Loucy (cell line): ENCODE results near the gene CUL3.

Experiments
- H2AFZ ChIP-seq: fragments of 200-600 bp; sonication (generic); 2 replicates; pipeline ENCODE4 v1.6.0; 2016; ENCODE audit warnings: antibody characterized with exemption, mild to moderate bottlenecking, low read length, moderate library complexity
- H3F3A ChIP-seq: fragments of 200-600 bp; 2 replicates; pipeline ENCODE4 v1.6.0; 2016; ENCODE audit warnings: antibody characterized with exemption, low read depth, mild to moderate bottlenecking
- H3K27me3 ChIP-seq: fragments of 200-600 bp; sonication (generic); 2 replicates; pipeline ENCODE4 v1.6.1; 2014; ENCODE audit warnings: low read length, mild to moderate bottlenecking; ENCODE audit not compliant: insufficient read depth, poor library complexity, severe bottlenecking
- H3K36me3 ChIP-seq: fragments of 200-600 bp; sonication (generic); 2 replicates; pipeline ENCODE4 v1.6.1; 2016; ENCODE audit warnings: low read length; ENCODE audit not compliant: insufficient read depth
- H3K4me1 ChIP-seq: fragments of 200-600 bp; sonication (generic); 2 replicates; pipeline ENCODE4 v1.5.1; 2014; ENCODE audit warnings: low read length, mild to moderate bottlenecking; ENCODE audit not compliant: insufficient read depth, poor library complexity, severe bottlenecking
- H3K4me2 ChIP-seq: fragments of 200-600 bp; sonication (generic); 2 replicates; pipeline ENCODE4 v1.6.0; 2014; ENCODE audit warnings: antibody characterized with exemption, low read length, low read depth, mild to moderate bottlenecking; ENCODE audit not compliant: poor library complexity, severe bottlenecking
- H3K4me3 ChIP-seq: fragments of 200-600 bp; sonication (generic); 2 replicates; pipeline ENCODE4 v1.5.1; 2014; ENCODE audit warnings: low read length, mild to moderate bottlenecking, mixed read lengths; ENCODE audit not compliant: poor library complexity, severe bottlenecking
- H3K79me2 ChIP-seq: fragments of 200-600 bp; sonication (generic); 2 replicates; pipeline ENCODE4 v1.6.1; 2014; ENCODE audit warnings: low read length; ENCODE audit not compliant: insufficient read depth
- H3K9ac ChIP-seq: fragments of 200-600 bp; sonication (generic); 2 replicates; pipeline ENCODE4 v1.6.0; 2014; ENCODE audit warnings: mild to moderate bottlenecking, low read depth, low read length, moderate library complexity; ENCODE audit not compliant: poor library complexity, severe bottlenecking
- H3K9me2 ChIP-seq: fragments of 200-600 bp; sonication (generic); replicated peaks from 2 replicates; pipeline ENCODE4 v1.6.1; 2016; ENCODE audit warnings: low read depth, low read length, mixed read lengths
- H3K9me3 ChIP-seq: fragments of 200-600 bp; sonication (generic); 2 replicates; pipeline ENCODE4 v1.6.1; 2014; ENCODE audit warnings: mild to moderate bottlenecking, antibody characterized with exemption, low read length, low read depth; ENCODE audit not compliant: insufficient read depth
- H4K20me1 ChIP-seq: fragments of 200-600 bp; sonication (generic); 2 replicates; pipeline ENCODE4 v1.6.0; 2014; ENCODE audit warnings: antibody characterized with exemption, low read length, mild to moderate bottlenecking; ENCODE audit not compliant: insufficient read depth, poor library complexity, severe bottlenecking
- EZH2phosphoT487 ChIP-seq: fragments of 200-600 bp; IDR thresholded peaks from 2 replicates; pipeline ENCODE4 v1.6.1; 2018; ENCODE audit warnings: antibody characterized with exemption, mild to moderate bottlenecking, moderate library complexity, borderline replicate concordance
- TF ChIP-seq, protein P1 (sequence below): fragments of 200-600 bp; sonication (generic); conservative IDR thresholded peaks from 2 replicates; pipeline ENCODE4 v1.5.1; 2014; ENCODE audit warnings: mild to moderate bottlenecking, antibody characterized with exemption, low read length

CUL3 gene

DNA sequence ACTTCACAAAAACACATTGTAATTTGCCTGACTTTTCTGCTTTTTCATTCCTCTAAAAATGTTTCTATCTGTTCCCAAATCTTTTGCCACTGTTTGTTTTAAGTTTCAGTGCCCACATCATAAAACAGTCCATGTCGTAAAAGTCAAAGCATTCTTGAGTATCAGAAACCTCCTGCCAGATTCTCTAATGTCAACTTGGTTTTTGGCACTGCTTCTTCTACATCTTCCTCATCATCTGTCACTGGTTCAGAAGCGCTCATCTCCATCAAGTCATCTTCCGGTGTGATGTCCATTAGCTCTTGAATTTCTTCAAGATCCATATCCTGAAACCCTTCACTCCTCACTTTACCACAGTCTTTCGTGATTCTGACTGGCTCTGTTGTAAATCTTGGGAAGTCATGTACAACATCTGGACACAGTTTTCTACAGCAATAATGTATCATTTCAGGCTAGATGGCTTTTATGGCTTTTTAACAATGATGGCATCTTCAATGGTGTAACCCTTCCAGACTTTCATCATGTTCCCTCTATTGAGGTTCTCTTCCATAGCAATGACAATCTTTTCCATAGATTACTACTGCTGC lies 19.6 kb downstream of the CUL3 start:
- H3K9me2 ChIP-seq = no peaks in the 10 kb centered on the region
- no peak overlapping the region for H3K4me3 ChIP-seq
- H3K4me2 ChIP-seq = no peak overlapping the region
- H3K9ac ChIP-seq = no peak overlapping the region
- H3K9me3 ChIP-seq = no peaks in the 10 kb centered on the region
- no peaks in the 10 kb centered on the region; the same call in 1 of the 2 replicates for H3F3A ChIP-seq
- H4K20me1 ChIP-seq = peaks cover 98% of the 10 kb centered on the region
- H3K4me1 ChIP-seq = peaks cover 40% of the 10 kb centered on the region
- H2AFZ ChIP-seq = no peak overlapping the region
- peaks cover 100% of the 10 kb centered on the region for H3K79me2 ChIP-seq
- no peak for TF ChIP-seq EZH2phosphoT487
- TF ChIP-seq, protein P1, sequence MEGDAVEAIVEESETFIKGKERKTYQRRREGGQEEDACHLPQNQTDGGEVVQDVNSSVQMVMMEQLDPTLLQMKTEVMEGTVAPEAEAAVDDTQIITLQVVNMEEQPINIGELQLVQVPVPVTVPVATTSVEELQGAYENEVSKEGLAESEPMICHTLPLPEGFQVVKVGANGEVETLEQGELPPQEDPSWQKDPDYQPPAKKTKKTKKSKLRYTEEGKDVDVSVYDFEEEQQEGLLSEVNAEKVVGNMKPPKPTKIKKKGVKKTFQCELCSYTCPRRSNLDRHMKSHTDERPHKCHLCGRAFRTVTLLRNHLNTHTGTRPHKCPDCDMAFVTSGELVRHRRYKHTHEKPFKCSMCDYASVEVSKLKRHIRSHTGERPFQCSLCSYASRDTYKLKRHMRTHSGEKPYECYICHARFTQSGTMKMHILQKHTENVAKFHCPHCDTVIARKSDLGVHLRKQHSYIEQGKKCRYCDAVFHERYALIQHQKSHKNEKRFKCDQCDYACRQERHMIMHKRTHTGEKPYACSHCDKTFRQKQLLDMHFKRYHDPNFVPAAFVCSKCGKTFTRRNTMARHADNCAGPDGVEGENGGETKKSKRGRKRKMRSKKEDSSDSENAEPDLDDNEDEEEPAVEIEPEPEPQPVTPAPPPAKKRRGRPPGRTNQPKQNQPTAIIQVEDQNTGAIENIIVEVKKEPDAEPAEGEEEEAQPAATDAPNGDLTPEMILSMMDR = no peak
- H3K27me3 ChIP-seq = no peaks in the 10 kb centered on the region
- peaks cover 12% of the 10 kb centered on the region for H3K36me3 ChIP-seq

DNA sequence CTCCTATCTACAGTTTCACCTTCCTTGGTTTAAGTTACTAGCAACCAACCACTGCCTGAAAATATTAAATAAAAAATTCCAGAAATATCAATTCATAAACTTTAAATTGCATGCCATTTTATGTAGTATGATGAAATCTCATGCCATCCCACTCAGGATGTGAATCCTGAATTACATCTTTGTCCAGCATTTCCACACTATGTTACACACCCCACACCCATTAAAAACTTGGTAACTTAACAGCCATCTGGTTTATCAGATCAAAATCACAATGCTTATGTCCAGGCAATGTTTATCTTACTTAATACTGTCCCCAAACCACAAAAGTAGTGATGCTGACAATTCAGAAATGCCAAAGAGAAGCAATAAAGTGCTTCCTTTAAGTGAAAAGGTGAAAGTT lies 21.6 kb downstream of the CUL3 start:
- Histone ChIP-seq H3K9ac (no peak overlapping the region), H3F3A (no peaks in the 10 kb centered on the region), H3K9me2 (no peaks in the 10 kb centered on the region), H3K9me3 (no peaks in the 10 kb centered on the region), H4K20me1 (peaks cover 97% of the 10 kb centered on the region), H3K4me2 (no peak overlapping the region), H3K36me3 (peaks cover 16% of the 10 kb centered on the region), H3K79me2 (peaks cover 100% of the 10 kb centered on the region), H3K4me3 (no peak overlapping the region), H2AFZ (no peak overlapping the region), H3K27me3 (no peaks in the 10 kb centered on the region), H3K4me1 (peaks cover 31% of the 10 kb centered on the region)
- TF ChIP-seq, protein P1 = no peak
- no peak for TF ChIP-seq EZH2phosphoT487

DNA sequence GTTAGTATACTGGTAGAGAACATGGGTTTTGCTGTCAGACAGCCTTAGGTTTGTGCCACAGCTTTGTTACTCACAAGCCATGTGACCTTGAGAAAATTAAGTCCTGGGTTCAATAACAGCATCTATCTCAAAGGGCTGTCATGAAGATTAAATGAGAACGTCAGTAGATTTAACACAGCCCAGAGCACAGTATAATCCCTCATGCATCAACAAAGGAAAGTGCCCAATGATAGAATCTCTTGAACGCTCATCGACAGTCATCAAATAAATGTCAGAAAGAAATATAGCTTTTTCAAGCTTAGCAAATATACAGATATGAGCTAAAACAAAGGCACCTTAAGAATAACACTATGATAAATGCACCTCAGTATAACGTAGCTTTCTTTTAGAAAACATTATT lies 22.3 kb downstream of the CUL3 start:
- Histone ChIP-seq H3K4me2 (no peak overlapping the region), H3K4me1 (peaks cover 31% of the 10 kb centered on the region)

More for the DNA sequence above, 22.3 kb downstream of the CUL3 start:
- no peak for TF ChIP-seq EZH2phosphoT487
- TF ChIP-seq, protein P1 = no peak
- H3K36me3 ChIP-seq = peaks cover 19% of the 10 kb centered on the region
- no peaks in the 10 kb centered on the region for H3K27me3 ChIP-seq
- H3F3A ChIP-seq = no peaks in the 10 kb centered on the region
- no peak overlapping the region for H3K4me3 ChIP-seq
- no peaks in the 10 kb centered on the region for H3K9me2 ChIP-seq
- H3K9me3 ChIP-seq = no peaks in the 10 kb centered on the region
- peaks cover 100% of the 10 kb centered on the region for H3K79me2 ChIP-seq
- H3K9ac ChIP-seq = no peak overlapping the region
- peaks cover 97% of the 10 kb centered on the region for H4K20me1 ChIP-seq
- H2AFZ ChIP-seq = no peak overlapping the region
